Skeletal muscle tissue (tissue), 4 donors: ENCODE data around the gene DYRK1A. TPM values are rescaled to one million over a fixed set of nuclear protein-coding genes. Genes with fewer than 3 reads are reported as not detected.

Experiments used
- H3K27ac ChIP-seq: one replicate; pipeline ENCODE4 v1.7.0; 2013; ENCODE audit warnings: mild to moderate bottlenecking, low read depth, low read length, inconsistent platforms
- H3K27me3 ChIP-seq, 3 donors: one replicate each; pipeline ENCODE4 v1.7.0; 2013; ENCODE audit warnings: low read length in 3 of 3; ENCODE audit not compliant: control insufficient read depth in 3 of 3, insufficient read depth in 3 of 3
- H3K36me3 ChIP-seq, 3 donors: one replicate each; pipeline ENCODE4 v1.7.0; 2013; ENCODE audit warnings: low read length in 3 of 3; ENCODE audit not compliant: control insufficient read depth in 3 of 3, insufficient read depth in 3 of 3
- H3K4me1 ChIP-seq, 3 donors: one replicate each; pipeline ENCODE4 v1.7.0; 2013; ENCODE audit warnings: low read length in 3 of 3, mild to moderate bottlenecking in 3 of 3; ENCODE audit not compliant: control insufficient read depth in 3 of 3, insufficient read depth in 3 of 3
- H3K4me3 ChIP-seq, 3 donors: one replicate each; pipeline ENCODE4 v1.7.0; 2013; ENCODE audit warnings: low read length in 3 of 3
- H3K9ac ChIP-seq, 3 donors: one replicate each; pipeline ENCODE4 v1.7.0; 2013; ENCODE audit warnings: low read length in 3 of 3, mild to moderate bottlenecking in 3 of 3, moderate library complexity in 2 of 3, low read depth in 1 of 3
- H3K9me3 ChIP-seq, 3 donors: one replicate each; pipeline ENCODE4 v1.7.0; 2013; ENCODE audit warnings: low read length in 3 of 3; ENCODE audit not compliant: control insufficient read depth in 3 of 3
- total RNA-seq: library from RNA; depleted of rRNA; stranded (reverse); fragments of >200 nt; gene quantifications from one replicate; pipeline ENCODE4 v1.2.3, GENCODE V29; 2014
- donor health status: Osteomylitis.

The DYRK1A gene
- total RNA-seq, 1 donor from 2014 or later = 104 TPM

GRCh38 chr21:37364722-37365121 is 1.9 kb upstream of the DYRK1A start:
- peaks cover 6 to 13% (median 7%) of the 10 kb centered on the region in 3 donors for H3K4me1 ChIP-seq
- H3K9ac ChIP-seq = peak overlapping the region in 2 of 3 donors; percentile 91 to 97
- H3K36me3 ChIP-seq = no peaks in the 10 kb centered on the region
- H3K9me3 ChIP-seq = no peaks in the 10 kb centered on the region
- H3K27ac ChIP-seq = peak overlapping the region; percentile 97
- no peaks in the 10 kb centered on the region for H3K27me3 ChIP-seq
- no peak overlapping the region for H3K4me3 ChIP-seq

DNA sequence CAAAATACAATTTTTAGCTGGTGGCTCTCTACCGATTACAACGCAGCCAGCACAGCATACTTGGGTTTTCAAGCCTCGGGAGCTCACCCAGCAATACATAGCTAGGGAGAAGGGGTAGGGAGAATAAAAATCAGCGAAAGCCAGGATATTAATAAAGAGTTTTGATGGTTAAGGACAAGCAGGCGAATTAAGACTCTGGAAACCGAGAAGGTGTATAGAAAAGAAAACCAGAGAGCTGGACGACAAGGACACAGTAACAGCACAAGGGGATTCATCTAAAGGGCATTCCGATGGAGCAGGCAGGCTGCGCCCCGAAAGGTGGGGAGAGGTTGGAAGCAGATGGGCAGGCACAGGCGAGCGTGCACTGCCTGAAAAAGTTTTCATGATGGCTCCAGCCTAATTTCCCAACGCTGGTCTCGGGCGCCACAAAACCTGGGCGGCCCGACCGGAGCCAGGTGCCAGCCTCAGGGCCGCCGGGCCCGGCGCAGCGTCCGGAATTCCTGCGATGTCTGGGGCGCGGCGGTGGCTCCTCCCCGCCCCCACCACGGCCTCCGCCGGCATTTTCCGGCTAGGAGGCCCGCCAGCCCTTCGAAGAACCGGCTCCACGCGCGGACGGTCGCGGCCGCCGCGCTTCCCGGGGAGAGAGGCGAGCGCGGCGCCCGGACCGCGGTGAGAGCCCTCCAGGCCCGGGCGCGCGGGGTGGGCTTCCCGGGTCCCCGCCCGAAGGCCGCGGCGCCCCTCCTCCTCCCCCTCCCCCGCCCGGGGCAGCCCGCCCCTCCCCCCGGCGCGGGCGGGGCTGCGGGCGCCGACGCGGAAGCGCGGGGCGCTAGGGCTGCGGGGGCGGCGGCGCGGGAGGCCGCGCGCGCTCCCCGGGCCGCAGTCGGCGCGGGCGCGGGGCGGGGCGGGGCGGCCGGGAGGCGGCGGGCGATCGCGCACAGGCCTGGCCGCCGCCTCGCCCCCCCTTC is 774 bp upstream of the DYRK1A start:
- peaks cover 6 to 18% (median 15%) of the 10 kb centered on the region in 3 donors for H3K4me1 ChIP-seq
- peak overlapping the region; percentile 66 to 92 (median 89) for H3K4me3 ChIP-seq
- no peaks in the 10 kb centered on the region for H3K27me3 ChIP-seq
- no peaks in the 10 kb centered on the region for H3K9me3 ChIP-seq
- peak overlapping the region; percentile 91 to 98 (median 97) for H3K9ac ChIP-seq
- no peaks in the 10 kb centered on the region for H3K36me3 ChIP-seq
- peak overlapping the region; percentile 99 for H3K27ac ChIP-seq

- H3K36me3 ChIP-seq = no peaks in the 10 kb centered on the region
- no peaks in the 10 kb centered on the region for H3K9me3 ChIP-seq
- H3K4me1 ChIP-seq = peaks cover 10 to 26% (median 21%) of the 10 kb centered on the region in 3 donors
- H3K4me3 ChIP-seq = peak overlapping the region in 2 of 3 donors; percentile 82 to 85
- no peaks in the 10 kb centered on the region for H3K27me3 ChIP-seq
- H3K9ac ChIP-seq = peak overlapping the region; percentile 94
- H3K27ac ChIP-seq = peak overlapping the region; percentile 99
Measured at GRCh38 chr21:37367336-37367702, 746 bp downstream of the DYRK1A start.

GRCh38 chr21:37367703-37368540 is 1.3 kb downstream of the DYRK1A start:
- Histone ChIP-seq H3K36me3 (no peaks in the 10 kb centered on the region), H3K9me3 (no peaks in the 10 kb centered on the region), H3K27ac (peak overlapping the region; percentile 99), H3K9ac (peak overlapping the region; percentile 88 to 94 (median 94)), H3K27me3 (no peaks in the 10 kb centered on the region), H3K4me3 (peak overlapping the region; percentile 82 to 96 (median 85)), H3K4me1 (peaks cover 14 to 31% (median 25%) of the 10 kb centered on the region in 3 donors)

DNA sequence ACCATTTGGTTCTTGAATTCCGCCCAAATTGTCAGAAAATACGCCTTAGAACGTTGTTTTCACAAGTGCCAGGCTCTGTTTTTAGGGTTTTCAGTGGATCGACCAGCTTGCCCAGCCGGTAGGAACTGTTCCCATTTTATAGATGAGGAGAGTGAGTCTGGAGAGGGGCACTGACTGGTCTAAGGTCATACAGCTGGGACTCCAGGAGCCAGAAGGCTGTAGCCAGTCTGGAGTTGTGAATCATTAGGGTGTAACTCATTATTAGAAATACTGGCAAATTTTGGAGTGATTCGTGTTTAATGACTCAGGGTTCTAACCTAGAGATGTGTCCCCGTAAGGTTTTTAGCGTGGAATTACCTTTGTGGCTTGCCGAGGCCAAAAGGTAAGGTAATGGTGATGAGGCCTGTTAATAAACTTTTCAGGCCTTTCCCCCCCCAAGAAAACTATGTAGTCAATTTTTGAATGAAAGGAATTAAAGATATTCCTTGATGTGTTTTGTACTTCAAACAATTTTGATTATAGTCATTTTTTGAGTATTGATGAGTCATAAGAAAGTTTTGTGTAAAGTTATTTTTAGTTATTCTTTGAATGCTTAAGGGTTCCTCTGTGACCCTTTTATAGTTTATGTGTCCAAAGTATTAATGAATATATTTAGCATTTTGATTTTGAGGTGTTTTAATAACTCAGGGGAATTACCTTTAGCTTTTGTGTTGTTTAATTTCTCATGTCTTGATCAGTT is 2.1 kb downstream of the DYRK1A start:
- H3K9ac ChIP-seq = peak overlapping the region; percentile 88 to 94 (median 94)
- H3K4me3 ChIP-seq = peak overlapping the region; percentile 82 to 96 (median 85)
- H3K36me3 ChIP-seq = no peaks in the 10 kb centered on the region
- H3K27ac ChIP-seq = peak overlapping the region; percentile 99
- H3K27me3 ChIP-seq = no peaks in the 10 kb centered on the region
- no peaks in the 10 kb centered on the region for H3K9me3 ChIP-seq
- H3K4me1 ChIP-seq = peaks cover 18 to 35% (median 33%) of the 10 kb centered on the region in 3 donors

- H3K4me1 ChIP-seq = peaks cover 18 to 40% (median 37%) of the 10 kb centered on the region in 3 donors
- H3K9me3 ChIP-seq = no peaks in the 10 kb centered on the region
- H3K27ac ChIP-seq = peak overlapping the region; percentile 99
- H3K27me3 ChIP-seq = no peaks in the 10 kb centered on the region
- H3K9ac ChIP-seq = peak overlapping the region; percentile 6 to 94 (median 94)
- H3K4me3 ChIP-seq = peak overlapping the region; percentile 3 to 62 (median 17)
- no peaks in the 10 kb centered on the region for H3K36me3 ChIP-seq
Measured at GRCh38 chr21:37369307-37369854, 2.8 kb downstream of the DYRK1A start.

DNA sequence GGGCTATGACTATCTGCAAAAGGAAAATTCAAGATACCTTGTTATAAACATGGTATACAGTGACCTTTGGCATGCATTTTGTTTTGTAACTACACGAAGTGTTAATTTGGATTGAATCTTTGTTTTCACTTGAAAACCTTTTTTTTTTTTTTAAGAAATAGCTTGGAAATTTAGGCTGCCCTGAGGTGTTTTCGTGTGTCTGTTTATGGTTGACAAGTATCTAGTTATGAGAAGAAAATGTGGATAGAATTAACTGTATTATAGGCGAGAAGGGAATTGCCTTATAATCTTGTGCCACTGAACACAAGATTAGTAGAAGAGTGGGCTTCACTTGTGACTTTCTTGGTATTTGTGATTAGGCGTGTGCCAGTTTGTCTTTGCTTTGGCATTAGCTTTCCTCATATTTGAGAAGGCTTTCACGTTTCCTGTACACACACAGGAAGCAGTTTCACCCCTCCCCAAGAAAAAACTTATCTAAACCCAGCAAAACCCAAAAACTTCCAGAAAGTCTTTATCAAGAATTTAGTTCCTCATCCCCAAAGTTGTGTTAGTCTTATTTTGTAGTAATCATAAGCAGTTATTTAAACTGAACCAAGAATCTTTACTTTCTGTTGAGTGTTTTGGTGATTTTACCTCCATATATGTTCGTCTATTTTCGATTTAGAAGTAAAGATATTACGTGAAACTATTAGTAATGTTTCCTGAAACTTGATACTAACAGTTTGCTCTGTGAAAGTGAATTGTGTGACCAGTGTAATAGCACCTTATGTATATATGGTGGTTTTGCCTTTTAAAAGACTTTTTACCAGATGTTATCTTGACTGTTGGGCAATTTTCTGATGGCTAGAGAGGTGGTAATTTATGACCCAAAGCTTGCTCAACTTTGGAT is 3.8 kb downstream of the DYRK1A start:
- Histone ChIP-seq H3K9ac (peak overlapping the region; percentile 1 to 94 (median 33)), H3K27ac (peak overlapping the region; percentile 99), H3K4me3 (peak overlapping the region in 2 of 3 donors; percentile 20 to 42), H3K27me3 (no peaks in the 10 kb centered on the region), H3K36me3 (no peaks in the 10 kb centered on the region), H3K9me3 (no peaks in the 10 kb centered on the region), H3K4me1 (peaks cover 23 to 47% (median 37%) of the 10 kb centered on the region in 3 donors)

- peak overlapping the region in 1 of 3 donors; percentile 20 for H3K4me3 ChIP-seq
- H3K9me3 ChIP-seq = no peaks in the 10 kb centered on the region
- no peaks in the 10 kb centered on the region for H3K36me3 ChIP-seq
- H3K27ac ChIP-seq = peak overlapping the region; percentile 99
- H3K9ac ChIP-seq = peak overlapping the region in 1 of 3 donors; percentile 94
- H3K4me1 ChIP-seq = peaks cover 27 to 50% (median 42%) of the 10 kb centered on the region in 3 donors
- no peaks in the 10 kb centered on the region for H3K27me3 ChIP-seq
Measured at GRCh38 chr21:37371041-37371397, 4.4 kb downstream of the DYRK1A start.
